ENCODE results near the gene CAP1. TPM values are rescaled to one million over a fixed set of nuclear protein-coding genes. Genes with fewer than 3 reads are reported as not detected.
"Not testable (repeated sequence)": the region's sequence is repeated elsewhere in the genome, so short reads cannot be mapped to it uniquely, and the experiment has no call there.

Gene CAP1
- total RNA-seq, 4 donors from 2014 or later = 81.0 to 290 (median 238) TPM

GRCh38 chr1:39996396-39997004 lies 44.0 kb upstream of the CAP1 start:
- no peak overlapping the region for H3K27ac ChIP-seq
- no peak overlapping the region for H3K4me3 ChIP-seq
- H3K9me3 ChIP-seq = no peaks in the 10 kb centered on the region
- DNase-seq = no peak
- H3K36me3 ChIP-seq = no peaks in the 10 kb centered on the region
- intact Hi-C loops (cut with DNase I; ENCODE audit: low total_unique reads) (no loop called here), in situ Hi-C loops (cut with MboI; ENCODE audit: low pct_ligation_motif_present in 1 of 4, low pct_unique_long_range_greater_than_20kb in 1 of 4, low sequenced_read_pairs in 3 of 4) (no loop called here)
- TF ChIP-seq POLR2A (IDR thresholded peaks at IDR 0.05) (no peak), EP300 (IDR thresholded peaks at IDR 0.05; ENCODE audit: low read depth) (no peak), POLR2AphosphoS5 (IDR thresholded peaks at IDR 0.05) (no peak), CTCF (IDR thresholded peaks at IDR 0.05) (no peak)
- H3K27me3 ChIP-seq = no peaks in the 10 kb centered on the region
- H3K4me1 ChIP-seq = no peaks in the 10 kb centered on the region

DNA sequence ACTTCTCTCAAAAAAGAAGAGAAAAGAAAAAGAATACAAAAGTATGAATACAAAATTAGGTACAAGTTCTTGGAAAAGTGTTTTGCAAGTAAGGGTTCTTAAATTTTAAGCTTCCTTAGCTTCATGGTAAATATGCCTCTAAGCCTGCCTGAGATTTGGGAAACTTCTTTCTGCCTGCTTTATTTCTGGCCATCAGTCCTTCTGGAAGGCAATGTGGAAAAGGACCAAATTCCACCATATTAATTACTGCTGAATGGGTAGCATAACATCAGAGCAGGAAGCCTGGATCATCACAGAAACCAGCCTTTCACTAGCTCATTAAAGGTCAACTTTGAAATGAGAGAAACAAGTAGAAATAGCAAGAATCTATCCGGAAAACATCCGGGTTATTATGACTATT lies 39.1 kb upstream of the CAP1 start:
- in situ Hi-C loops (cut with MboI; ENCODE audit: low pct_ligation_motif_present in 1 of 4, low pct_unique_long_range_greater_than_20kb in 1 of 4, low sequenced_read_pairs in 3 of 4) (no loop called here), intact Hi-C loops (cut with DNase I; ENCODE audit: low total_unique reads) (no loop called here)
- Histone ChIP-seq H3K4me1 (peaks cover 0 to 3% (median 0%) of the 10 kb centered on the region in 4 donors), H3K27ac (peak overlapping the region in 1 of 4 donors; percentile 11), H3K9me3 (no peaks in the 10 kb centered on the region), H3K4me3 (no peak overlapping the region), H3K27me3 (no peaks in the 10 kb centered on the region), H3K36me3 (no peaks in the 10 kb centered on the region)
- DNase-seq = no peak
- no peak for TF ChIP-seq EP300 (IDR thresholded peaks at IDR 0.05; ENCODE audit: low read depth)
- no peak for TF ChIP-seq POLR2A (IDR thresholded peaks at IDR 0.05)
- TF ChIP-seq POLR2AphosphoS5 (IDR thresholded peaks at IDR 0.05) = no peak
- no peak for TF ChIP-seq CTCF (IDR thresholded peaks at IDR 0.05)
- WGBS, 2 donors (ENCODE audit: low coverage in 1 of 2) = 66 to 72% methylated on average over 2 of the region's 2 CpGs

DNA sequence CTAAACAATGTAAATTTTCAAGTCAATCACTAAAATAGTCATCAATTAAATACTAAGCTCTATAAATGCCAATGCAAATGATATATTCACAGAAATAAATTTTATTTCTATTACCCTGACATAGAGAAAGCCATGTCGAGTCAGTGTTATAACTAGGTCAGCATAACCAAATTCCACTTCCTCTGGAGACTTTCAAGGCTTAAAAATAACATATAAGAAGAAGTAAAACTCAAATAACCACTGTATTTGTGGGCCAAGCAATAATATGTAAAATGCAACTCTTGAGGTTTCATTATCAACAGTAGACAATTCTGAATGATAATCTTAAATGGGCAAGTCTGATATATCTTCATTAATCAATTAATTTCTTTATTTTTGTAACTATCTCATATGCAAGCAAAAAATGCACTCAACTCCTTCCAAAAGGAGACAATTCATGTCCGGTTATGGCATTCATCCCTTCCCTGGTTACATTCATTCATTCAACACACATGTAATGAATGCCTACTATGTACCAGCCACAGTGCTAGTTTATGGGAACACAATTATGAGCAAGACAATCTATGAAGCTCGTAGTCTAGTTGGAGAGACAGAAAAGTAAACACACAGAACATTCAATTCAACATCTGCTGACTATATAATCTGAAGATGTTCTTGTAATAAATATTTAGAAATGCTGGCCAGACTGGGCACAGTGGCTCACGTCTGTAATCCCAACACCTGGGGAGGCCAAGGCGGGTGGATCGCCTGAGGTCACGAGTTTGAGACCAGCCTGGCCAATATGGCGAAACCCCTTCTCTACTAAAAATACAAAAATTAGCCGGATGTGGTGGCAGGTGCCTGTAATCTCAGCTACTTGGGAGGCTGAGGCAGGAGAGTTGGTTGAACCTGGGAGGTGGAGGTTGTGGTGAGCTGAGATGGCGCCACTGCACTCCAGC lies 37.1 kb upstream of the CAP1 start:
- TF ChIP-seq EP300 (IDR thresholded peaks at IDR 0.05; ENCODE audit: low read depth) = no peak
- no peak for TF ChIP-seq CTCF (IDR thresholded peaks at IDR 0.05)
- TF ChIP-seq POLR2A (IDR thresholded peaks at IDR 0.05) = no peak
- no peak for TF ChIP-seq POLR2AphosphoS5 (IDR thresholded peaks at IDR 0.05)
- DNase-seq = no peak
- intact Hi-C loops (cut with DNase I; ENCODE audit: low total_unique reads) = no loop called here
- in situ Hi-C loops (cut with MboI; ENCODE audit: low pct_ligation_motif_present in 1 of 4, low pct_unique_long_range_greater_than_20kb in 1 of 4, low sequenced_read_pairs in 3 of 4) = no loop called here
- no peaks in the 10 kb centered on the region for H3K9me3 ChIP-seq
- WGBS, 2 donors (ENCODE audit: low coverage in 1 of 2) = 64 to 79% methylated on average over 3 to 10 of the region's 10 CpGs
- peaks cover 0 to 3% (median 0%) of the 10 kb centered on the region in 4 donors for H3K4me1 ChIP-seq
- no peaks in the 10 kb centered on the region for H3K27me3 ChIP-seq
- H3K27ac ChIP-seq = no peak overlapping the region
- H3K4me3 ChIP-seq = no peak overlapping the region
- no peaks in the 10 kb centered on the region for H3K36me3 ChIP-seq

DNA sequence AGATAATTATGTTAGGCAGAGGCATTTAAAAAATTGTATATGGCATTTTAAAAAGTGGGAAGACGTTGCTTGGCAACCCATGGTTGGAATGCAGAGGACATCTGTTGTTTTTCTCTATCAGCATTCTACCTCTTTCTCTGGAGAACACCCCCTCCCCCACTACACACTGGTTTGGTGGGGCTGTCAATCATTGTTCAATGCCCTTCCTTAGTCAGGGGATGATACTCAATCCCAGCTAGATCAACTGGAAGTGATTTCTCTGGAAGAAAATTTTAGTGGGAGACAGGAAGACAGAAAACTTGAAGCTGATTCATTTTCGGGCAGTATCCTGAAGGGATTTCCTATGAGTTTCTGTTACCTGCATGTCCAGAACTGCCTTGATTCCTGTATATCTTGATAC lies 35.7 kb upstream of the CAP1 start:
- intact Hi-C loops (cut with DNase I; ENCODE audit: low total_unique reads) (no loop called here), in situ Hi-C loops (cut with MboI; ENCODE audit: low pct_ligation_motif_present in 1 of 4, low pct_unique_long_range_greater_than_20kb in 1 of 4, low sequenced_read_pairs in 3 of 4) (no loop called here)
- no peaks in the 10 kb centered on the region for H3K9me3 ChIP-seq
- no peak overlapping the region for H3K4me3 ChIP-seq
- no peak for DNase-seq
- H3K36me3 ChIP-seq = no peaks in the 10 kb centered on the region
- H3K4me1 ChIP-seq = peaks cover 0 to 3% (median 0%) of the 10 kb centered on the region in 4 donors
- TF ChIP-seq EP300 (IDR thresholded peaks at IDR 0.05; ENCODE audit: low read depth) = no peak
- TF ChIP-seq CTCF (IDR thresholded peaks at IDR 0.05) = no peak
- no peak for TF ChIP-seq POLR2A (IDR thresholded peaks at IDR 0.05)
- TF ChIP-seq POLR2AphosphoS5 (IDR thresholded peaks at IDR 0.05) = no peak
- H3K27ac ChIP-seq = no peak overlapping the region
- H3K27me3 ChIP-seq = no peaks in the 10 kb centered on the region
- WGBS, 2 donors (ENCODE audit: low coverage in 1 of 2) = 67 to 68% methylated on average over 2 of the region's 2 CpGs

- DNase-seq; H3K9me3 ChIP-seq; H3K4me1 ChIP-seq; H3K36me3 ChIP-seq; in situ Hi-C loops (cut with MboI; ENCODE audit: low pct_ligation_motif_present in 1 of 4, low pct_unique_long_range_greater_than_20kb in 1 of 4, low sequenced_read_pairs in 3 of 4); H3K27ac ChIP-seq; H3K4me3 ChIP-seq; H3K27me3 ChIP-seq; intact Hi-C loops (cut with DNase I; ENCODE audit: low total_unique reads): not testable (repeated sequence)
- 88% methylated on average over 1 to 3 of the region's 3 CpGs for WGBS, 2 donors (ENCODE audit: low coverage in 1 of 2)
Measured at GRCh38 chr1:40007481-40008034, 33.0 kb upstream of the CAP1 start.

All from transverse colon (tissue), 4 donors.